MCF 10A (cell line): ENCODE measurements around the gene HELZ. TPM values are rescaled to one million over a fixed set of nuclear protein-coding genes. Genes with fewer than 3 reads are reported as not detected.

Experiments
- BruUV-seq: library from RNA; stranded (reverse); fragments of 400-500 nt; replicated peaks from 2 replicates; lab custom pipeline; 2021; lab: Mats Ljungman, UMichigan
- CTCF ChIA-PET: fragments of 300-600 bp; sonication (Branson Sonifier 250); formaldehyde crosslinking; extraction: SDS; loops from one replicate; lab custom pipeline; 2021; ENCODE audit warnings: antibody characterized with exemption, inconsistent platforms; lab: Yijun Ruan, JAX
- POLR2A ChIA-PET: fragments of 300-600, 350-650 bp; sonication (Branson Sonifier 250); formaldehyde crosslinking; extraction: SDS; loops from one replicate; lab custom pipeline; 2020; ENCODE audit warnings: antibody characterized with exemption, inconsistent platforms; lab: Yijun Ruan, JAX
- DNase-seq: peaks from one replicate; pipeline ENCODE4 v3.0.0-alpha.2; 2018; ENCODE audit not compliant: unreplicated experiment
- H3K27ac Mint-ChIP-seq: one replicate; pipeline ENCODE4 v1.8.0; 2022; ENCODE audit warnings: mild to moderate bottlenecking, low read depth, mixed read lengths; ENCODE audit not compliant: unreplicated experiment
- H3K27me3 Mint-ChIP-seq: one replicate; pipeline ENCODE4 v1.8.0; 2022; ENCODE audit warnings: mixed read lengths; ENCODE audit not compliant: insufficient read depth, unreplicated experiment
- H3K36me3 Mint-ChIP-seq: one replicate; pipeline ENCODE4 v1.8.0; 2022; ENCODE audit warnings: mild to moderate bottlenecking, moderate library complexity, mixed read lengths; ENCODE audit not compliant: insufficient read depth, unreplicated experiment
- H3K4me1 Mint-ChIP-seq: one replicate; pipeline ENCODE4 v1.8.0; 2022; ENCODE audit warnings: mixed read lengths; ENCODE audit not compliant: insufficient read depth, unreplicated experiment
- H3K4me3 Mint-ChIP-seq: one replicate; pipeline ENCODE4 v1.8.0; 2022; ENCODE audit warnings: mild to moderate bottlenecking, moderate library complexity, mixed read lengths; ENCODE audit not compliant: unreplicated experiment
- H3K9me3 Mint-ChIP-seq: one replicate; pipeline ENCODE4 v1.8.0; 2022; ENCODE audit warnings: mixed read lengths; ENCODE audit not compliant: unreplicated experiment
- CTCF ChIP-seq: fragments of 200-600 bp; IDR thresholded peaks from one replicate; pipeline ENCODE4 v1.8.0; 2022; ENCODE audit warnings: antibody characterized with exemption, mild to moderate bottlenecking; ENCODE audit not compliant: unreplicated experiment
- intact Hi-C: fragments of 100-400 bp; cut with micrococcal nuclease; formaldehyde crosslinking; loops from 2 replicates; pipeline ENCODE4 v1.14.1; 2022
- total RNA-seq: library from RNA; stranded (reverse); gene quantifications from 2 replicates; pipeline ENCODE4 v1.2.3, GENCODE V29; 2022

HELZ gene
- total RNA-seq, 1 experiment from 2014 or later, result 71.7 TPM

- ChIA-PET CTCF (interaction anchor here (0.6 kb wide), 1 partner anchor 49 kb away, joined by 3 read pairs; no protein-coding TSS in a partner anchor), POLR2A (interaction anchor here (0.6 to 1.2 kb wide), 2 partner anchors 11 to 48 kb away, joined by 3 read pairs; no protein-coding TSS in a partner anchor)
- no TSS peak for BruUV-seq
- Mint-ChIP-seq H3K36me3 (no peaks in the 10 kb centered on the region), H3K4me1 (no peaks in the 10 kb centered on the region), H3K27ac (no peak overlapping the region), H3K4me3 (no peak overlapping the region), H3K27me3 (no peaks in the 10 kb centered on the region), H3K9me3 (no peaks in the 10 kb centered on the region)
- intact Hi-C loops, result no loop called here
- no peak for TF ChIP-seq CTCF
- no peak for DNase-seq
Observed at GRCh38 chr17:67270416-67270815, 25.4 kb upstream of the HELZ start.

- no peak for TF ChIP-seq CTCF
- Mint-ChIP-seq H3K4me1 (peaks cover 6% of the 10 kb centered on the region), H3K27ac (no peak overlapping the region), H3K9me3 (no peaks in the 10 kb centered on the region), H3K4me3 (no peak overlapping the region), H3K36me3 (no peaks in the 10 kb centered on the region), H3K27me3 (no peaks in the 10 kb centered on the region)
- DNase-seq, result no peak
- intact Hi-C loops, result no loop called here
- ChIA-PET CTCF (interaction anchor here (0.6 to 1.0 kb wide), 4 partner anchors 9 to 22 kb away, joined by 3 to 4 read pairs (median 3); no protein-coding TSS in a partner anchor), POLR2A (interaction anchor here (2.1 to 3.5 kb wide), 2 partner anchors 13 kb away, joined by 6 to 17 read pairs; no protein-coding TSS in a partner anchor)
- BruUV-seq, result no TSS peak
Observed at GRCh38 chr17:67266496-67266895, 21.5 kb upstream of the HELZ start.

GRCh38 chr17:67265436-67266019, 20.5 kb upstream of the HELZ start:
- intact Hi-C loops, result no loop called here
- ChIA-PET CTCF (interaction anchor here (0.6 to 1.0 kb wide), 4 partner anchors 13 to 23 kb away, joined by 3 read pairs; no protein-coding TSS in a partner anchor), POLR2A (interaction anchor here (2.1 to 3.5 kb wide), 2 partner anchors 12 to 14 kb away, joined by 6 to 17 read pairs; no protein-coding TSS in a partner anchor)

More at GRCh38 chr17:67265436-67266019, 20.5 kb upstream of the HELZ start:
- Mint-ChIP-seq H3K9me3 (no peaks in the 10 kb centered on the region), H3K4me1 (peaks cover 9% of the 10 kb centered on the region), H3K4me3 (no peak overlapping the region), H3K36me3 (no peaks in the 10 kb centered on the region), H3K27ac (no peak overlapping the region), H3K27me3 (no peaks in the 10 kb centered on the region)
- peak; percentile 16 for DNase-seq
- BruUV-seq, result no TSS peak
- TF ChIP-seq CTCF, result no peak
